Measurements from ENCODE around the gene KAZN. TPM values are rescaled to one million over a fixed set of nuclear protein-coding genes. Genes with fewer than 3 reads are reported as not detected.

Gene KAZN
- total RNA-seq, 8 experiments from 2014 or later: 16.9 to 31.4 (median 21.4) TPM

DNA sequence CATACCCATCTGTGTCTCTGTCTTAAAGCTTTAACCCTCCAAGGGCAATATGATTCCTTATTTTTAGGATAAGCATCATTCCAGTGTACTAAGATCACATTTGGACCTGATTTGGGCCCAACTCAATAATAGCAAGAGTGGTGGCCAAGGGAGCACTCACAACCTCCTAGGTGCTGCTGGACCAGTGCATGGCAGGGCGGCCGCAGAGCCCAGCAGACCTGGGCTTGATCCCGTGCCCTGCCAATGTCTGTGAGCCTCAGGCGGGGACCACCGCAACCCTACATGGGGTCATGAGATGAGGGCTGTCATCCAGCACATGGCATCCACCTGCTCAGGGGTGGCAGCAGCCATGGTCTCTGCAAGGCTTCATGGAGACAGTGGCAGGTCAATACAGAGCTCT, 353.3 kb downstream of the KAZN start:
- 100% methylated on average over 2 to 4 of the region's 5 CpGs; no CpG with 5 or more reads in 7 of the 10 experiments for WGBS, 10 experiments

DNA sequence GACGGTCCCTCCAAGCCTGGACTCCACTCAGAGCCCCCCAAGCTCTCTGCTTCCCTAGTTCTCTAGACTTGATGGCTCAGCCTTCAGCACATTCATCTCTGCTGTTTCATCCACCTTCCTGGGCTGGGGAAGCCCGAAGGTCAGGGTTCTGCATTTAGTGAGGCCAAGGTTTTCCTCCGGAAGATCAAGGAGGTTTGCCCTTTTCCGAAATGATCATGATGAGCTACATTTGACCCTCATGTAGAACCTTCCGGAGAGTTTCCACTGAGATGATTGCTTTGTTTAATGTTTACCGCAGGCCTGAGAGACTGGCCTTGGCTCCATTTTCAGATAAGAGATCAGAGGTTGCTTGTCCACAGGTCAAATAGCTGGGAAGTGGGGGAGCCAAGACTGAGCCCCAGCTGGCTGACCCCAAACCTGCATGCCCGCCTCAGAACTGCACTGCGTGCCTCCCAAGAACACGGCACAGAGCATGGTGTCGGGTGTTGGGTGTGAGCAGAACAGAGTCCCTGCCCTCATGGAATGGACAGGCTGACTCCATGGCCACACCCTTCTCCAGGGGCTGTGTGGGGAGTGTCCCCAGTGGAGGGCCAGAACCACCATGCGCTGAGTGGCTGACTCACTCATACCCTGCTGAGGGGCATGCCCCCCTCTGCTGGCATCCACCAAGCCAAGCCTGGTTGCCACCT, 354.3 kb downstream of the KAZN start:
- 43 to 100% (median 93%) methylated on average over 3 to 10 of the region's 11 CpGs; no CpG with 5 or more reads in 3 of the 10 experiments for WGBS, 10 experiments
- in situ Hi-C loops (cut with MboI; ENCODE audit: low pct_unique_long_range_greater_than_20kb in 2 of 9, low sequenced_read_pairs in 9 of 9, unreplicated experiment in 9 of 9): no loop called here
- peak in 2 of 8 experiments; percentile 81 to 90 for ATAC-seq (replicated peaks in 6 of 8)
- Histone ChIP-seq H3K27ac (no peak overlapping the region), H3K4me3 (no peak overlapping the region), H3K4me1 (replicated peaks in 1 of 2) (peaks cover 7 to 13% of the 10 kb centered on the region in 2 donors)

More for the DNA sequence above, 353.3 kb downstream of the KAZN start:
- Histone ChIP-seq H3K4me1 (replicated peaks in 1 of 2) (peaks cover 7 to 8% of the 10 kb centered on the region in 2 donors), H3K27ac (no peak overlapping the region), H3K4me3 (no peak overlapping the region)
- ATAC-seq (replicated peaks in 6 of 8): no peak
- in situ Hi-C loops (cut with MboI; ENCODE audit: low pct_unique_long_range_greater_than_20kb in 2 of 9, low sequenced_read_pairs in 9 of 9, unreplicated experiment in 9 of 9): no loop called here

DNA sequence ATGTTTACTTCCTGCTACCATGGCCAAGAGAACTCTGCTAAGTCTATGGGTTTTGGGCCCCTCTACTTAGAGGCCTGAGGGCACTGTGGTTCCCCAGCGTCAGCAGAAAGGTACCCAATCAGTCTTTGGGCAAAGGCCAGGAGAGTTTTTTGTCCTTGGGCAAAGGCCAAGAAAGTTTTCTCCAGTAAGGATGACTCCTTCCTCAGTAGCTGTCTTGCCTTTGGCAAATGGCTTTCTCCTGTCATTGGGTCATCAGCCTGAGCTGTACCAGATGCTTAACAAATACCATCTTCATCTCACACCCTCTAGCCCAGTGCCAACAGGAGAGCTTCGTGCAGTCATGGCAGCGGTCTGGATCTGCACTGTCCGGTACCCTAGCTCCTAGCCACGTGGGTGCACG, 355.7 kb downstream of the KAZN start:
- in situ Hi-C loops (cut with MboI; ENCODE audit: low pct_unique_long_range_greater_than_20kb in 2 of 9, low sequenced_read_pairs in 9 of 9, unreplicated experiment in 9 of 9): no loop called here
- no peak for ATAC-seq (replicated peaks in 6 of 8)
- Histone ChIP-seq H3K27ac (no peak overlapping the region), H3K4me1 (replicated peaks in 1 of 2) (peaks cover 16 to 24% of the 10 kb centered on the region in 2 donors), H3K4me3 (no peak overlapping the region)
- WGBS, 10 experiments: 17 to 100% (median 90%) methylated on average over 1 to 6 of the region's 6 CpGs; no CpG with 5 or more reads in 5 of the 10 experiments

DNA sequence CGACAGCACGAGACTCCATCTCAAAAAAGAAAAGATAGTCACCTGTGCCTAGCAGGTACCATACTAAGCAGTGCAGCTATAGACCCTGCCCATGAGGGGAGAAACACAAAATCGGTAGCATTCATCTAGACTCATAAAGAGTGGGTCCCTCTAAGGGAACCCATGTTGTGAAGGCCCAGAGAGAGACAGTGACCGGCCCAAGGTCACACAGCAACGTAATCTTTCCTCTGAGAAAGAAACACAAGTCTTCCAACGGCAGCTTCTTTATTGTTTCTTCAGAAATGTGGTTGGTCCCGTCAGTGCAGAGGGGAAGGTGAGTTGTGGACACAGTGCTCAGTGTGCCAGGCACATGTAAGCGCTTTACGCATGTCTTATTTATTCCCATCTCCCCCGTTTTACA, 356.4 kb downstream of the KAZN start:
- in situ Hi-C loops (cut with MboI; ENCODE audit: low pct_unique_long_range_greater_than_20kb in 2 of 9, low sequenced_read_pairs in 9 of 9, unreplicated experiment in 9 of 9): no loop called here
- no peak overlapping the region for H3K4me3 ChIP-seq
- peaks cover 19 to 28% of the 10 kb centered on the region in 2 donors for H3K4me1 ChIP-seq (replicated peaks in 1 of 2)
- no peak overlapping the region for H3K27ac ChIP-seq
- no peak for ATAC-seq (replicated peaks in 6 of 8)
- WGBS, 10 experiments: 90 to 100% (median 94%) methylated on average over 2 to 6 of the region's 10 CpGs; no CpG with 5 or more reads in 4 of the 10 experiments

DNA sequence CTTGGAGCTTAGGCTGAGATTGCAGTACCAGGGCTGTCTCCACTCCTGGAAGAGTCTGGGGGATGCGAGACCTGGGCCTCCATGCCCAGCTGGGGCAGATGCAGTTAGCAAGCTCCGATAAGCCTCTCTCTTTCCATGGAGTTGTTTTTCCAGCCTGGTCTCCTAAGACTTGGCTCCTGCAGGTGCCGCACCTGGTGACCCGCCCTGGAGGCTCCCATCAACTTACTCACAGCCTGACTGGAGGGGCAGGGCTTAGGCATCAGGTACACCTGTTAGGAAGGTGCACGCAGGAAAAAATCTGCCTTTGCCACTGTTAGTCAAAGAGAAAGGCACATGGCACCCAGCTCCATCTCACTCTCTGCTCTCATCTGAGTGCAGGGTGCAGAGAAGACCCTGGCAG, 356.9 kb downstream of the KAZN start:
- H3K4me1 ChIP-seq (replicated peaks in 1 of 2): peaks cover 15 to 23% of the 10 kb centered on the region in 2 donors
- no peak overlapping the region for H3K27ac ChIP-seq
- no peak overlapping the region for H3K4me3 ChIP-seq
- ATAC-seq (replicated peaks in 6 of 8): no peak
- WGBS, 10 experiments: 83 to 100% (median 94%) methylated on average over 1 to 4 of the region's 5 CpGs; no CpG with 5 or more reads in 5 of the 10 experiments
- in situ Hi-C loops (cut with MboI; ENCODE audit: low pct_unique_long_range_greater_than_20kb in 2 of 9, low sequenced_read_pairs in 9 of 9, unreplicated experiment in 9 of 9): no loop called here

DNA sequence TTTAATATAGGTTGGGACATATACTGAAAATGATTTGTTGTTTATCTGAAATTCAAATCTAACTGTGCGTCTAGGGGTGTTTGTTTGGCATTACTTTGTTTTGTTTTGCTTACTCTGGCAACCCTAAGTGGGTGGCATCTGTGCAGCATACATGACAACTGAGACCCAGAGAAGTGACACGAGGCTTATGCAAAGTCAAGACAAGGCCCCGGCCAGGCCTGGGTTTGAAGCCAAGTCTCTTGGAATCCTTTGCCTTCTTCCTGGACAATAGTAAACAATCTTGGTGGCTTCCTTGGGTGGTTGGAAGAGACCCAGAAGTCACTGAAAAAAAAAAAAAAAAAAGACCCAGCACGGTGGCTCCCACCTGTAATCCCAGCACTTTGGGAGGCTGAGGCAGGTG, 357.5 kb downstream of the KAZN start:
- no peak overlapping the region for H3K27ac ChIP-seq
- peaks cover 11 to 20% of the 10 kb centered on the region in 2 donors for H3K4me1 ChIP-seq (replicated peaks in 1 of 2)
- WGBS, 10 experiments: 20 to 96% (median 86%) methylated on average over 1 to 4 of the region's 4 CpGs
- no peak for ATAC-seq (replicated peaks in 6 of 8)
- in situ Hi-C loops (cut with MboI; ENCODE audit: low pct_unique_long_range_greater_than_20kb in 2 of 9, low sequenced_read_pairs in 9 of 9, unreplicated experiment in 9 of 9): no loop called here
- no peak overlapping the region for H3K4me3 ChIP-seq

DNA sequence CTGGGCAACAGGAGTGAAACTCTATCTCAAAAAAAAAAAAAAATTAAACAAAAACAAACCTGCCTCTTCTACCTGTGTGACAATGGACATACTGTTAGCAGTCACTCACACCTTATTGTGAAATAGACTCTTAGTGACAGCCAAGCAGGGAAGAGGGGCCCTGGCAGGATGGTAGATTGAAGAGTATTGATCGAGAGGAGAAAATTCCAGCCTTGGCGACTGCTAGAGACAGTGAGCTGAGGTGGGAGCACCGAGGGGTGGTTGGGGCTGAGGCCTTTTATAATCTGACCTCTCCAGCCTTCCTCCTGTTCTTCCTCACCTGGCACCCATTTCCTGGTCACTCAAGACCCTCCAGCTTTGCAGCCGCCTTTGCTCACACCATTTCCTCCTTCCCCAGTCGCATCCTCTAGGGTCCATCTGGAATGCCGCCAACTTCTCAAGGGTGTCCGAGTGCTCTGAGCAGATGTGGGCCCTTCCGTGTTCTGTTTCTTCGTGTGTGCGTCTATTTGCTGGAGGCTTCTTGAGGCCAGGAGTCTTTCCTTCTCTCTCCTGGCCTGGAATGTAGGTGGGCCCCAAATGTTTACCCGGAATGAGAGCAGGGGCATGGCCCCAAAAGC, 358.2 kb downstream of the KAZN start:
- H3K27ac ChIP-seq: no peak overlapping the region
- peaks cover 11 to 20% of the 10 kb centered on the region in 2 donors for H3K4me1 ChIP-seq (replicated peaks in 1 of 2)
- no peak overlapping the region for H3K4me3 ChIP-seq
- WGBS, 10 experiments: 56 to 100% (median 93%) methylated on average over 1 to 9 of the region's 11 CpGs; no CpG with 5 or more reads in 2 of the 10 experiments
- no peak for ATAC-seq (replicated peaks in 6 of 8)
- in situ Hi-C loops (cut with MboI; ENCODE audit: low pct_unique_long_range_greater_than_20kb in 2 of 9, low sequenced_read_pairs in 9 of 9, unreplicated experiment in 9 of 9): no loop called here

DNA sequence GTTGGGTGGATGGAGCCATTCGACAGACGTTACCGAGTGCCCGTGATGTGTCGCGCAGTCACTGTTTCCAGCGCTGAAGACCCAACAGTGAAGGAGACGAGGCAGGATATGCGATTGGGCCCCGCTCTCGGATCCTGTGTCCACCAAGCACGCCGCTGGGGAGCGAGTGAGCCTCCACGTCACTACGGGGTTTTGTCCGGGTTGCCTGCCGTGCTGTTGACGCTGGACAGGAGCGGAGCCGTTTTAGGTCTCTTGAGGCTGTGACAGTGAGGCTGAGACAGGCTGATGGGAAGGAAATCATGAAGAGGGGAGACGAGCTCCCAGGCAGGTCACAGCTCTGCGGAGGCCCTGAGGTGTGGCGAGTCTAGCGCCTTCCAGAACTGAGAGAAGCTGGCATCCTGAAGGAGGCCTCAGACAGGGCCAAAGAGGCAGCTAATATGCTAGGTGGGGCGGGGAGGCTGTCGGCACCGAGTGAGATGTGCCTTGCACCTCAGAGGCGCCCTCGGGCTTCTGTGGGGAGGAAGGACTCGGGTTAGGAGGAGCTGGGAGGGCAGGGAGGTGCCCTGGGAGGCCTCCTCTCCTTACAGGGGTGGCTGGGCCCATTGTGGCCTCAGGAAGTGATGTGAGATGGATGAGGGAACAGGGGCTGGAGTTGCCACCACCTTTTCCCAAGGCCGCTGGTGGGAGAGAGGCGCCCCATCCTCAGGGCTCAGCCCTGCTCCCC, 359.1 kb downstream of the KAZN start:
- ATAC-seq (replicated peaks in 6 of 8): peak in 7 of 8 experiments; percentile 11 to 65 (median 51)
- peak overlapping the region in 1 of 2 donors; percentile 25 for H3K27ac ChIP-seq

DNA sequence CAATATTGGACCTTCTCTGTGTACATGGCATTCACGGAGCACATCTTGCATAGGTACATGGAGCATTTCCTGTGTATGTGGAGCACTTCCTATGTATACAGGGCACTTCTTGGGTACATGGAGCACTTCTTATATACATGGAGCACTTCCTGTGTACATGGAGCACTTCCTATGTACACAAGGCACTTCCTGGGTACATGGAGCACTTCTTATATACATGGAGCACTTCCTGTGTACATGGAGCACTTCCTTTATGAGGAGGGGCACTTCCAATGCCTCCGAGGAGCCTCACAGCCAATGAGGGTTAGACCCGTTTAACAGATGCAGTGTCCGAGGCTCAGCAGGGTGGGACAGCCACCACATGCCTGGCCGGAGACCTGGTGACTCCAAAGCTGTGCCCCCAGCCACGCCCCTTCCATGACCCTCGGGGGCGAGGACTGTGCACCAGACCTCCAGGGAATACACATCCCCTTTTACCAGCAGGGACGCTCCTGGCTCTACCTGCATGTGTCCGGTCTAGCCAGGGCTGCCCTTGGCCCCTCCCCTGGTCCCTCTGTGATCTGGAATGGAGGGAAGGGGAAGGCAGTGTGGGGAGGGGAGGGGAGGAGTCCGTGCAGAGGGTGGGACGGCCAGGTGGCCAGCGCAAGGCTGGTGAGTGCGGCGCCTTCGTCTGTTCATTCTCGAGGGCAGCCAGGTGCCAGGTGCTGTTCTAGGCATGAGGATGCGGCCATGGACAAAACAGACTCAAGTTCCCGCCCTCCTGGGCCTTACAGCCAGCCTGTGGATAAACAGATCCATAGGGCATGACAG, 360.0 kb downstream of the KAZN start:
- peaks cover 11 to 20% of the 10 kb centered on the region in 2 donors for H3K4me1 ChIP-seq (replicated peaks in 1 of 2)
- H3K27ac ChIP-seq: peak overlapping the region in 1 of 2 donors; percentile 47
- H3K4me3 ChIP-seq: no peak overlapping the region
- peak in 4 of 8 experiments; percentile 7 to 27 (median 14) for ATAC-seq (replicated peaks in 6 of 8)
- in situ Hi-C loops (cut with MboI; ENCODE audit: low pct_unique_long_range_greater_than_20kb in 2 of 9, low sequenced_read_pairs in 9 of 9, unreplicated experiment in 9 of 9): no loop called here
- 79 to 100% (median 93%) methylated on average over 1 to 9 of the region's 19 CpGs; no CpG with 5 or more reads in 4 of the 10 experiments for WGBS, 10 experiments

More for the DNA sequence above, 359.1 kb downstream of the KAZN start:
- 85 to 97% (median 91%) methylated on average over 6 to 24 of the region's 33 CpGs; no CpG with 5 or more reads in 5 of the 10 experiments for WGBS, 10 experiments
- Histone ChIP-seq H3K4me1 (replicated peaks in 1 of 2) (peaks cover 11 to 20% of the 10 kb centered on the region in 2 donors), H3K4me3 (no peak overlapping the region)
- in situ Hi-C loops (cut with MboI; ENCODE audit: low pct_unique_long_range_greater_than_20kb in 2 of 9, low sequenced_read_pairs in 9 of 9, unreplicated experiment in 9 of 9): no loop called here

DNA sequence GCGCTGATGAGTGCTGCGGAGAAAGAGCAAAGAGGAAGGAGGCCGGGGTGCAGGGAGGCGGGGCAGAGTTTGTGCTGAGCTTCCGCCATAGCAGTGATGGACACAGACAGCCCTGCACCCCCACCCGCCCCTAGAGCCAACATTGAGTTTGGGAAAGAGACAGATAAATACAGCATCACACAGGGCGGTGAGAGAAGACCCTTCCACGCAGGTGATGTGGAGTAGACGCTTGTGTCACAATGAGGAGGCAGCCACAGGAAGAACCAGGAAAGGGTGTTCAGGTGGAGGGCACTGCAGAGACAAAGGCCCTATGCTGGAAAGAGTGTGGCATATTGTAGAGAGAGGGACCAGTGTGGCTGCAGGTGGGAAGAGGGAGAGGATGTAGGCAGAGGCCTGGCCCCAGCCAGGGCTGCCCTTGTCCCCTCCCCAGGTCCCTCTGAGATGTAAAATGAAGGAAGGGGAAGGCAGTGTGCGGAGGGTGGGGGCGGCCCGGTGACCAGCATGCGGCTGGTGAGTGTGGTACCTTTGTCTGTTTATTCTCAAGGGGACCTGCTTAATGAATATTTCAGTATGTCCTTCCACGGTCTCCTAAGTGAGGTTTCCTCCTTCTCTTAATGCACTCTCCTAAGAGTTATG, 360.7 kb downstream of the KAZN start:
- H3K4me1 ChIP-seq (replicated peaks in 1 of 2): peaks cover 11 to 20% of the 10 kb centered on the region in 2 donors

DNA sequence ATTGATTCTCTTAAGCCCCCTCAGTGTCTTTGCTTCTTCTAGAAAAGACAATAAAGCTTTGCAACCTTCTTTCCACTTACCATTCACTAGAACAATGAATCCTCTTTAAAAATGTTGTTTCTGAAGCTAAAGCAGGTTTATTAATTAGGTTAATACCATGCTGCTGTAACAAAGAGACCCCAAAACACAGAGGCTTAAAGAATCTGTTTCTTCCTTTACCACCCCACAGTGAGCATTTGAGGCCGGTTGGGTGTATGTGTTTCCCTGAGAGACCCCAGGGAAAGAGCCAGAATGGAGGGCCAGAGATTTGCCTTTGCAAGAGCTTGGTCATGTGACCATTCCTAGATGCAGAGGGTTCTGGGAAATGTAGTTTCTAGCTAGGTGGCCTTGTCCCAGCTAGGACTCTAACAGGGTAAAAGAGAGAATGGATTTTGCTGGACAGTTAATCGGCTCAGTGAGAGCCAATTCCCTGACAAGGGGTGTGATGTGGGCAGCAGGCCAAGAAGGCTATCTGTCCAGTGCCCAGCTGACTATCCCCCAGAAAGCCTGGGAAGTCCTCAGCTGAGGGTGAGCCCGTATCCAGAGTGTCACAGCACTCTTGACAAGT, 363.3 kb downstream of the KAZN start:
- WGBS, 10 experiments: 70 to 100% (median 91%) methylated on average over 1 to 3 of the region's 3 CpGs; no CpG with 5 or more reads in 2 of the 10 experiments
- Histone ChIP-seq H3K27ac (no peak overlapping the region), H3K4me3 (no peak overlapping the region), H3K4me1 (replicated peaks in 1 of 2) (peaks cover 11 to 20% of the 10 kb centered on the region in 2 donors)
- in situ Hi-C loops (cut with MboI; ENCODE audit: low pct_unique_long_range_greater_than_20kb in 2 of 9, low sequenced_read_pairs in 9 of 9, unreplicated experiment in 9 of 9): no loop called here
- no peak for ATAC-seq (replicated peaks in 6 of 8)

More for the DNA sequence above, 360.7 kb downstream of the KAZN start:
- H3K27ac ChIP-seq: peak overlapping the region; percentile 29 to 47
- in situ Hi-C loops (cut with MboI; ENCODE audit: low pct_unique_long_range_greater_than_20kb in 2 of 9, low sequenced_read_pairs in 9 of 9, unreplicated experiment in 9 of 9): no loop called here
- whole genome bisulfite sequencing, 10 experiments: 71 to 100% (median 87%) methylated on average over 1 to 11 of the region's 14 CpGs; no CpG with 5 or more reads in 3 of the 10 experiments
- no peak overlapping the region for H3K4me3 ChIP-seq
- ATAC-seq (replicated peaks in 6 of 8): peak in 5 of 8 experiments; percentile 15 to 66 (median 54)
